ENCODE results near the gene EFCAB7. TPM values are rescaled to one million over a fixed set of nuclear protein-coding genes. Genes with fewer than 3 reads are reported as not detected.

The EFCAB7 gene
- polyA plus RNA-seq, 1 donor (not counting 4 experiments of a cell fraction or from before 2014, with no cell fraction given), result 4.9 TPM

- no peak overlapping the region for H3K4me2 ChIP-seq (ENCODE audit: control insufficient read depth, extremely low read depth, insufficient read depth, low read depth, low read length)
- H3K36me3 ChIP-seq (ENCODE audit: control insufficient read depth in 2 of 2, extremely low read depth in 1 of 2, insufficient read depth in 2 of 2, low read length in 2 of 2), result no peaks in the 10 kb centered on the region
- FAIRE-seq, result no peak
Measured at GRCh38 chr1:63563745-63564144, 40.4 kb downstream of the EFCAB7 start.

GRCh38 chr1:63569068-63569467, 45.7 kb downstream of the EFCAB7 start:
- FAIRE-seq, result no peak
- no peak overlapping the region for H3K27ac ChIP-seq (ENCODE audit: control insufficient read depth, insufficient read depth, low read length)
- no peaks in the 10 kb centered on the region for H3K9me3 ChIP-seq (ENCODE audit: control insufficient read depth, low read depth, low read length)
- no peaks in the 10 kb centered on the region for H3K27me3 ChIP-seq (ENCODE audit: control insufficient read depth, extremely low read depth, insufficient read depth, low read length)
- H3K9ac ChIP-seq (ENCODE audit: control insufficient read depth, extremely low read depth, insufficient read depth, low read length), result no peak overlapping the region
- DNase-seq (ENCODE audit: low read depth, low spot score), result no peak
- dilution Hi-C loops (cut with MboI; ENCODE audit: extremely low pct_ligation_motif_present, low sequenced_read_pairs), result no loop called here
- H3K79me2 ChIP-seq (ENCODE audit: control insufficient read depth, insufficient read depth, low read length), result no peaks in the 10 kb centered on the region
- TF ChIP-seq EZH2 (IDR thresholded peaks at IDR 0.05; ENCODE audit: low read length) (no peak), CTCF (optimal IDR thresholded peaks at IDR 0.05 in 1 of 3, IDR thresholded peaks at IDR 0.05 in 1 of 3, conservative IDR thresholded peaks at IDR 0.05 in 1 of 3; ENCODE audit: extremely low read depth in 1 of 3, insufficient read depth in 2 of 3, low read length in 3 of 3) (no peak)
- H3K4me3 ChIP-seq (ENCODE audit: control insufficient read depth in 2 of 3, extremely low read depth in 1 of 3, insufficient read depth in 2 of 3, low read depth in 1 of 3, low read length in 3 of 3), result no peak overlapping the region
- no peaks in the 10 kb centered on the region for H4K20me1 ChIP-seq (ENCODE audit: control insufficient read depth, extremely low read depth, insufficient read depth, low read length)
- H3K36me3 ChIP-seq (ENCODE audit: control insufficient read depth in 2 of 2, extremely low read depth in 1 of 2, insufficient read depth in 2 of 2, low read length in 2 of 2), result no peaks in the 10 kb centered on the region
- no peak overlapping the region for H3K4me2 ChIP-seq (ENCODE audit: control insufficient read depth, extremely low read depth, insufficient read depth, low read depth, low read length)
- H3K4me1 ChIP-seq (ENCODE audit: control insufficient read depth, extremely low read depth, insufficient read depth, low read length), result no peaks in the 10 kb centered on the region
- no peak overlapping the region for H2AFZ ChIP-seq (ENCODE audit: control insufficient read depth, low read length)
- no peaks in the 10 kb centered on the region for H3K9me1 ChIP-seq (ENCODE audit: control insufficient read depth, extremely low read depth, insufficient read depth, low read length)

More at GRCh38 chr1:63563745-63564144, 40.4 kb downstream of the EFCAB7 start:
- H4K20me1 ChIP-seq (ENCODE audit: control insufficient read depth, extremely low read depth, insufficient read depth, low read length), result no peaks in the 10 kb centered on the region
- no peaks in the 10 kb centered on the region for H3K27me3 ChIP-seq (ENCODE audit: control insufficient read depth, extremely low read depth, insufficient read depth, low read length)
- H3K27ac ChIP-seq (ENCODE audit: control insufficient read depth, insufficient read depth, low read length), result no peak overlapping the region
- H3K4me3 ChIP-seq (ENCODE audit: control insufficient read depth in 2 of 3, extremely low read depth in 1 of 3, insufficient read depth in 2 of 3, low read depth in 1 of 3, low read length in 3 of 3), result no peak overlapping the region
- H3K79me2 ChIP-seq (ENCODE audit: control insufficient read depth, insufficient read depth, low read length), result no peaks in the 10 kb centered on the region
- TF ChIP-seq CTCF (optimal IDR thresholded peaks at IDR 0.05 in 1 of 3, IDR thresholded peaks at IDR 0.05 in 1 of 3, conservative IDR thresholded peaks at IDR 0.05 in 1 of 3; ENCODE audit: extremely low read depth in 1 of 3, insufficient read depth in 2 of 3, low read length in 3 of 3), result no peak
- no peak overlapping the region for H2AFZ ChIP-seq (ENCODE audit: control insufficient read depth, low read length)
- H3K9me1 ChIP-seq (ENCODE audit: control insufficient read depth, extremely low read depth, insufficient read depth, low read length), result no peaks in the 10 kb centered on the region
- dilution Hi-C loops (cut with MboI; ENCODE audit: extremely low pct_ligation_motif_present, low sequenced_read_pairs), result no loop called here
- no peaks in the 10 kb centered on the region for H3K9me3 ChIP-seq (ENCODE audit: control insufficient read depth, low read depth, low read length)
- no peak for DNase-seq (ENCODE audit: low read depth, low spot score)
- no peak overlapping the region for H3K9ac ChIP-seq (ENCODE audit: control insufficient read depth, extremely low read depth, insufficient read depth, low read length)
- no peaks in the 10 kb centered on the region for H3K4me1 ChIP-seq (ENCODE audit: control insufficient read depth, extremely low read depth, insufficient read depth, low read length)
